ENCODE data around the gene SMIM41. TPM values are rescaled to one million over a fixed set of nuclear protein-coding genes. Genes with fewer than 3 reads are reported as not detected.

Gene SMIM41
- total RNA-seq, 1 experiment from 2014 or later, result not detected

DNA sequence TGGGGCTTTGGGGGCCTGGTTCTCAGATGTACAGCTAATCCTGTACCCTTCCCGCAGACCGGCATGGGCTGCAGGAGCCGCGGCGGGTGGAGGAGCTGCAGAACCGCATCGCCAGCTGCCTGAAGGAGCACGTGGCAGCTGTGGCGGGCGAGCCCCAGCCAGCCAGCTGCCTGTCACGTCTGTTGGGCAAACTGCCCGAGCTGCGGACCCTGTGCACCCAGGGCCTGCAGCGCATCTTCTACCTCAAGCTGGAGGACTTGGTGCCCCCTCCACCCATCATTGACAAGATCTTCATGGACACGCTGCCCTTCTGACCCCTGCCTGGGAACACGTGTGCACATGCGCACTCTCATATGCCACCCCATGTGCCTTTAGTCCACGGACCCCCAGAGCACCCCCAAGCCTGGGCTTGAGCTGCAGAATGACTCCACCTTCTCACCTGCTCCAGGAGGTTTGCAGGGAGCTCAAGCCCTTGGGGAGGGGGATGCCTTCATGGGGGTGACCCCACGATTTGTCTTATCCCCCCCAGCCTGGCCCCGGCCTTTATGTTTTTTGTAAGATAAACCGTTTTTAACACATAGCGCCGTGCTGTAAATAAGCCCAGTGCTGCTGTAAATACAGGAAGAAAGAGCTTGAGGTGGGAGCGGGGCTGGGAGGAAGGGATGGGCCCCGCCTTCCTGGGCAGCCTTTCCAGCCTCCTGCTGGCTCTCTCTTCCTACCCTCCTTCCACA, 20.7 kb upstream of the SMIM41 start:
- Histone ChIP-seq H3K4me1 (no peaks in the 10 kb centered on the region), H3K4me3 (ENCODE audit: low read depth, low read length) (no peak overlapping the region), H3K9me3 (no peaks in the 10 kb centered on the region), H3K36me3 (ENCODE audit: control insufficient read depth, insufficient read depth, low read length) (0 out of 2 replicates have a peak, but pooled peaks cover 2% of the 10 kb centered on the region), H3K27me3 (replicated peaks; ENCODE audit: control insufficient read depth, insufficient read depth, low read length) (no peaks in the 10 kb centered on the region)
- Mint-ChIP-seq H3K36me3 (ENCODE audit: insufficient read depth, unreplicated experiment) (peaks cover 11% of the 10 kb centered on the region), H3K27ac (ENCODE audit: unreplicated experiment) (no peak overlapping the region), H3K9me3 (ENCODE audit: unreplicated experiment) (no peaks in the 10 kb centered on the region), H3K4me3 (ENCODE audit: unreplicated experiment) (no peak overlapping the region), H3K27me3 (ENCODE audit: insufficient read depth, unreplicated experiment) (no peaks in the 10 kb centered on the region), H3K4me1 (ENCODE audit: low read depth, unreplicated experiment) (no peaks in the 10 kb centered on the region)
- DNase-seq, result no peak
- ChIA-PET POLR2A (interaction anchor here (0.6 kb wide), 1 partner anchor 26 kb away, joined by 4 read pairs; no protein-coding TSS in a partner anchor), CTCF (interaction anchor here (0.6 to 3.5 kb wide), 3 partner anchors 10 to 41 kb away, joined by 3 to 18 read pairs (median 3); no protein-coding TSS in a partner anchor)
- TF ChIP-seq, protein P1, sequence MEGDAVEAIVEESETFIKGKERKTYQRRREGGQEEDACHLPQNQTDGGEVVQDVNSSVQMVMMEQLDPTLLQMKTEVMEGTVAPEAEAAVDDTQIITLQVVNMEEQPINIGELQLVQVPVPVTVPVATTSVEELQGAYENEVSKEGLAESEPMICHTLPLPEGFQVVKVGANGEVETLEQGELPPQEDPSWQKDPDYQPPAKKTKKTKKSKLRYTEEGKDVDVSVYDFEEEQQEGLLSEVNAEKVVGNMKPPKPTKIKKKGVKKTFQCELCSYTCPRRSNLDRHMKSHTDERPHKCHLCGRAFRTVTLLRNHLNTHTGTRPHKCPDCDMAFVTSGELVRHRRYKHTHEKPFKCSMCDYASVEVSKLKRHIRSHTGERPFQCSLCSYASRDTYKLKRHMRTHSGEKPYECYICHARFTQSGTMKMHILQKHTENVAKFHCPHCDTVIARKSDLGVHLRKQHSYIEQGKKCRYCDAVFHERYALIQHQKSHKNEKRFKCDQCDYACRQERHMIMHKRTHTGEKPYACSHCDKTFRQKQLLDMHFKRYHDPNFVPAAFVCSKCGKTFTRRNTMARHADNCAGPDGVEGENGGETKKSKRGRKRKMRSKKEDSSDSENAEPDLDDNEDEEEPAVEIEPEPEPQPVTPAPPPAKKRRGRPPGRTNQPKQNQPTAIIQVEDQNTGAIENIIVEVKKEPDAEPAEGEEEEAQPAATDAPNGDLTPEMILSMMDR (IDR thresholded peaks at IDR 0.05; ENCODE audit: insufficient read depth in 1 of 2, low read depth in 1 of 2, low read length in 1 of 2, severe bottlenecking in 1 of 2, unreplicated experiment in 1 of 2), result no peak
- no TSS peak for BruUV-seq (replicated peaks)
- intact Hi-C loops (cut with micrococcal nuclease; ENCODE audit: unreplicated experiment), result no loop called here

DNA sequence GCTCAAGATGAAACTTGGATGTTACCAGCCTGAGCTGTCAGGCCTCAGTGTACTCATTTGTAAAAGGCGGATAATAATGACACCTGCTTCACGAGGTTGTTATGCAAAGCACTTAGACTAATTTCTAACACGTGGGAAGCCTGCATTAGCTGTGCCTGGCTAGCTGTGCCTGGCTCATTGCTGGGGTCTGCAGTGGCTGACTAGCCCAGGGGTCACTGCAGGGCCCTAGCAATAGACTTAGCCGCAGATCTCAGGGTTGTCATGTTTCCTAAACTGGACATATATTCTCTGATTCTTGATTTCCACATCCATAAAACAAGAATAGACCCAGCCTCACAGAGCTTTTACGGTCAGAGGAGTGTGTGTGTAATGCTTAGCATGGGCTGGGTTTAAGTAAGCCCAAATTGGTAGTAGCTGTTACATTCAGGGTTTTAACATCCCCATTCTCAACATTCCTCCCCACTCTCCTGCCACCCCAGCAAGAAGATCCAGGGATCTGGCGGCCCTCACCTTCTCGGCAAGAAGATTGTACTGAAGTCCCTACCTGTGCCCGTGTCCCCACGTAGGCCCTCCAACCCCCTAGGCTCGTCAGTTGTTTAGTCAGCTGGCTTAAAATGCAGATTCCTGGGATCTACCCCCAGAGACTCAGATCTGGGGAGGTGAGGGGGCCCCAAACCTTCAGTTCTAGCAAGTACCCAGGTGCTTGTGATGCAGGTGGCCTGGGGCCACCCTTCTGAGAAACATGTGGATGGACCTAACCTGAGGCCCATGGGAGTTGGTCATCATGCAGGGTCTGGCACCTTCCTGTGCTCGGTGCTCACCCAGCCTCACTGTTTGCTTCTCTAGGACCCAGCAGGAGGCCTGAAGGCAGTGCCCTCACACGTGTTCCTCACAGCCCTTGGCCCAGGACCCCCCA, 19.7 kb upstream of the SMIM41 start:
- no TSS peak for BruUV-seq (replicated peaks)
- no peak overlapping the region for H3K4me3 ChIP-seq (ENCODE audit: low read depth, low read length)
- CTCF ChIA-PET, result interaction anchor here (0.6 to 3.5 kb wide), 3 partner anchors 9 to 40 kb away, joined by 3 to 18 read pairs (median 3); no protein-coding TSS in a partner anchor

More for the DNA sequence above, 19.7 kb upstream of the SMIM41 start:
- Mint-ChIP-seq H3K36me3 (ENCODE audit: insufficient read depth, unreplicated experiment) (peaks cover 3% of the 10 kb centered on the region), H3K4me1 (ENCODE audit: low read depth, unreplicated experiment) (no peaks in the 10 kb centered on the region), H3K9me3 (ENCODE audit: unreplicated experiment) (no peaks in the 10 kb centered on the region), H3K27me3 (ENCODE audit: insufficient read depth, unreplicated experiment) (no peaks in the 10 kb centered on the region), H3K4me3 (ENCODE audit: unreplicated experiment) (no peak overlapping the region), H3K27ac (ENCODE audit: unreplicated experiment) (no peak overlapping the region)
- POLR2A ChIA-PET, result interaction anchor here (1.1 to 2.3 kb wide), 2 partner anchors 9 to 27 kb away, joined by 3 to 7 read pairs; no protein-coding TSS in a partner anchor
- no peak for DNase-seq
- Histone ChIP-seq H3K36me3 (ENCODE audit: control insufficient read depth, insufficient read depth, low read length) (0 out of 2 replicates have a peak, but pooled peaks cover 2% of the 10 kb centered on the region), H3K4me1 (no peaks in the 10 kb centered on the region), H3K27me3 (replicated peaks; ENCODE audit: control insufficient read depth, insufficient read depth, low read length) (no peaks in the 10 kb centered on the region), H3K9me3 (no peaks in the 10 kb centered on the region)
- intact Hi-C loops (cut with micrococcal nuclease; ENCODE audit: unreplicated experiment), result no loop called here
- TF ChIP-seq, protein P1 (IDR thresholded peaks at IDR 0.05; ENCODE audit: insufficient read depth in 1 of 2, low read depth in 1 of 2, low read length in 1 of 2, severe bottlenecking in 1 of 2, unreplicated experiment in 1 of 2), result no peak
